Subcutaneous adipose tissue (tissue), 4 donors: ENCODE data around the gene SNRNP70. TPM values are rescaled to one million over a fixed set of nuclear protein-coding genes. Genes with fewer than 3 reads are reported as not detected.

Experiments
- CTCF ChIP-seq: fragments of 450-650 bp; IDR thresholded peaks from one replicate; pipeline ENCODE4 v1.5.1; 2016; ENCODE audit warnings: low read depth, mild to moderate bottlenecking, control low read depth, antibody characterized with exemption, moderate library complexity
- total RNA-seq, 4 donors: library from RNA; depleted of rRNA; stranded (reverse); fragments of >200 nt; gene quantifications; one replicate each; pipeline ENCODE4 v1.1.0, GENCODE V29; 2016

Gene SNRNP70
- total RNA-seq, 4 donors from 2014 or later = 122 to 164 (median 152) TPM

- TF ChIP-seq CTCF = no peak
Observed at GRCh38 chr19:49145573-49146407, 60.5 kb downstream of the SNRNP70 start.

- no peak for TF ChIP-seq CTCF
Observed at GRCh38 chr19:49148044-49148682, 62.9 kb downstream of the SNRNP70 start.

- no peak for TF ChIP-seq CTCF
Observed at GRCh38 chr19:49148784-49149651, 63.8 kb downstream of the SNRNP70 start.

GRCh38 chr19:49149652-49150105 lies 64.4 kb downstream of the SNRNP70 start:
- TF ChIP-seq CTCF = no peak

- TF ChIP-seq CTCF = no peak
Observed at GRCh38 chr19:49150106-49150943, 65.1 kb downstream of the SNRNP70 start.

GRCh38 chr19:49150944-49151243 lies 65.6 kb downstream of the SNRNP70 start:
- no peak for TF ChIP-seq CTCF
